Activated T-helper 1 cell treated with Interleukin-2 at 50 U/mL for 16 hours (primary cell): ENCODE data around the gene VPS72.
"Not testable (repeated sequence)": the region's sequence is repeated elsewhere in the genome, so short reads cannot be mapped to it uniquely, and the experiment has no call there.

Source experiments
- DNase-seq: peaks from one replicate; pipeline ENCODE4 v3.0.0-alpha.2; 2020; ENCODE audit warnings: low read depth

VPS72 gene, protein sequence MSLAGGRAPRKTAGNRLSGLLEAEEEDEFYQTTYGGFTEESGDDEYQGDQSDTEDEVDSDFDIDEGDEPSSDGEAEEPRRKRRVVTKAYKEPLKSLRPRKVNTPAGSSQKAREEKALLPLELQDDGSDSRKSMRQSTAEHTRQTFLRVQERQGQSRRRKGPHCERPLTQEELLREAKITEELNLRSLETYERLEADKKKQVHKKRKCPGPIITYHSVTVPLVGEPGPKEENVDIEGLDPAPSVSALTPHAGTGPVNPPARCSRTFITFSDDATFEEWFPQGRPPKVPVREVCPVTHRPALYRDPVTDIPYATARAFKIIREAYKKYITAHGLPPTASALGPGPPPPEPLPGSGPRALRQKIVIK

DNA sequence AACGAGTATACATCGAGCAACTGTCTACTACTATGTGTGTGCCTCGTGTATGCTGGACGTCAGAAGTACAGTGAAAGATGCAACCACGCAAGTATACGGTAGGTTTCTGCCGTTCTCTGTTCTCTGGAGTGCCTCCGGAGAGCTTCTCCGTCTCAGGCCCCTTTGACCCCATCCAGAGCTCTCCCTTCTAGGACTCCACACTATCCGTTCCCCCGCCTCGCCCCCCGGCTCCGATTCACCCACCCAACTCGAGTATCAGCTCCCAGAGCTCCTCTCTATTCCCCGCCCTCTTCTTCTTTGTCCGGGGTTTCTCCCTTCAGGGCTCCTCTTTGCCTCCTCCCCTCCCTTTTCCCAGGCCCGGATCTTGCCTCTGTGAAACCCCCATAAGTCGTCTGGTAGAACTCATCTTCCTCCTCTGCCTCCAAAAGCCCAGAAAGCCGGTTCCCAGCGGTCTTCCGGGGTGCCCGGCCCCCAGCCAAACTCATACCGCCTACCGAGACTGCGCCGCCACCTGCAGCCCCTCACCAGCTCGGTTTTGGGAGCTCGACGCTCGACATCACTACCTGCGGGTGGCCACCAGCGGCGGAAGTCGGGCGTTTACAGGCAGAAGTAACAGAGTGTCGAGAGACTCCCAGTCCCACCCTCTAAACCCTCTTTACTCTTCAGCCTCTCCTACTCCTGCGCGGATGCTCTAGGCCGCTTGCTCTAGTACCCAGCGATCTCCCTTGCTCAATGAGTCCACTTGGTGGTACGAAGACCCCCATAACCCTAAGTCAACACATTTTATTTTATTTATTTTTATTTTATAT is at the start of gene VPS72:
VPS72 (minus strand) TSS at position 561 of the 809 bp plus-strand sequence; CDS start at position 485, 76 bp downstream.
- DNase-seq = peak; percentile 76

GRCh38 chr1:151238467-151238739 is 48.4 kb upstream of the VPS72 start:
- DNase-seq = no peak

GRCh38 chr1:151237678-151238466 is 47.9 kb upstream of the VPS72 start:
- DNase-seq = no peak

DNA sequence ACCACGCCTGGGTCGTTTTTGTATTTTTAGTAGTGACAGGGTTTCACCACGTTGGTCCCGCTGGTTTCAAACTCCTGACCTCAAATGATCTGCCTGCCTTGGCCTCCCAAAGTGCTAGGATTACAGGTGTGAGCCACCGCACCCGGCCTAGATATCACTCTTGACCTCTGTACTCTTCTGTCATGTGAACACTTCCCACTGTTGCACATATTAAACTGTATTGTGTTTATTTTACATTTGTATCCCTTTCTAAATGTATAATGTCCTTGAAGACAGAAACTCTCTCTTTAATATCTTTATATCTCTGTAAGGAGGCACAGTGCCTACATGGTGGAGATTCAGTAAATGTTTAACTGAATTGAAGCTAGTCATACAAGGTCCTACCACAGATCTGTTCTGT is 45.2 kb upstream of the VPS72 start:
- DNase-seq = no peak

GRCh38 chr1:151222130-151222529 is 32.1 kb upstream of the VPS72 start:
- DNase-seq = no peak

DNA sequence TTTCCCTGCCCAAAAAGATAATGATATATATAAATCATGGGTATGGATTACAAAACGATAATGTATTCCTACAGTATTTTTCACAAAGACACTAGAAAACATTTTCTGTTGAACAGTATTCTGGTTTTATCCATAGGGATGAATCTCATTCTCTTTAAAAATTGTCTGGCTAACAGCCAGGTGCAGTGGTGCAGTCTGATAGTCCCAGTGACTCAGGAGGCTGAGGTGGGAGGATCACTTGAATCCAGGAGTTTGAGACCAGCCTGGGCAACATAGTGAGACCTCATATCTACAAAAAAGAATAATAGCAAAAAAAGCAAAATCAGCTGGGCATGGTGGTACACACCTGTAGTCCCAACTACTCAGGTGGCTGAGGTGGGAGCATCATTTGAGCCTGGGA is 31.6 kb upstream of the VPS72 start:
- DNase-seq = no peak

GRCh38 chr1:151213560-151213959 is 23.6 kb upstream of the VPS72 start:
- DNase-seq = no peak

DNA sequence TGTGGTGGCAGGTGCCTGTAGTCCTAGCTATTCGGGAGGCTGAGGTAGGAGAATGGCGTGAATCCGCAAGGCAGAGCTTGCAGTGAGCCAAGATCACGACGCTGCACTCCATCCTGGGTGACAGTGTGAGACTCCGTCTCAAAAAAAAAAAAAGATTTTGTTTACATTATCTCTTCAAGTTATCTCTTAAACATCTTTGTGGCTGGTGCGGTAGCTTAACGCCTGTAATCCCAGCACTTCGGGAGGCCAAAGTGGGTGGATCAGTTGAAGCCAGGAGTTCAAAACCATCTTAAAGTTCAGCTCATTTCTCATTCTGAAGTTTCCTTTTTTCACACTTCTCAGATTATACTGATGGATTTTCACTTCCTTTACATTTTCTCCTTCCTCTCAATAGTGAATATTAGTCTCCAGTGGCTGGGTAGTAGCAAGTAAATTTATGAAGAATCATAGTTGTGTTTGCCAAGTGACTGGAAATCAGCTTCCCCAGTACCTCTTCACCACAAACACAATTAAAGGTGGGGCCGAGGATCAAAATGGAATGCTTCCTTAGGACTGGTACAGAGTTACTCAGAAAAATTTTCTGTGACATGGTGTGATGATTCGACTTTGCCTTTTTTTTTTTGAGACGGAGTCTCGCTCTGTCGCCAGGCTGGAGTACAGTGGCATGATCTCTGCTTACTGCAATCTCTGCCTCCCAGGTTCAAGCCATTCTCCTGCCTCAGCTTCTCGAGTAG is 22.1 kb upstream of the VPS72 start:
- DNase-seq = no peak

DNA sequence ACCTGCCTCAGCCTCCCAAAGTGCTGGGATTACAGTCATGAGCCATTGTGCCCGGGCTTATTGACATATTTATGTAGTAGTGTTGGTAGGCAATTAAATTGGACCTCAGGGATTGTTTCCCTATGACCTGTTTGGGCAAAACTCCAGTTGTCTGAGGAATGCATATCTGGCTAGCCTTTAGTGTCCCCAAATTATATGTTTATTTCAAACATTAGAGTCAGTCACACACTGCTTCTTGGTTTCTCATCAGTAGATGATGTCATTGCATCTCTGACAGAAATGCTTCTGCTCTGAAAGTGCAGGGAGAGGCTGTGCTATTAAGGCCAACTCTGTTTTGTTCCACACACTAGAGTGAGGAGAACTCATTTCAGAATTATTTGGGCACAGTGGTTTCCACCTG is 20.8 kb upstream of the VPS72 start:
- DNase-seq = no peak

DNA sequence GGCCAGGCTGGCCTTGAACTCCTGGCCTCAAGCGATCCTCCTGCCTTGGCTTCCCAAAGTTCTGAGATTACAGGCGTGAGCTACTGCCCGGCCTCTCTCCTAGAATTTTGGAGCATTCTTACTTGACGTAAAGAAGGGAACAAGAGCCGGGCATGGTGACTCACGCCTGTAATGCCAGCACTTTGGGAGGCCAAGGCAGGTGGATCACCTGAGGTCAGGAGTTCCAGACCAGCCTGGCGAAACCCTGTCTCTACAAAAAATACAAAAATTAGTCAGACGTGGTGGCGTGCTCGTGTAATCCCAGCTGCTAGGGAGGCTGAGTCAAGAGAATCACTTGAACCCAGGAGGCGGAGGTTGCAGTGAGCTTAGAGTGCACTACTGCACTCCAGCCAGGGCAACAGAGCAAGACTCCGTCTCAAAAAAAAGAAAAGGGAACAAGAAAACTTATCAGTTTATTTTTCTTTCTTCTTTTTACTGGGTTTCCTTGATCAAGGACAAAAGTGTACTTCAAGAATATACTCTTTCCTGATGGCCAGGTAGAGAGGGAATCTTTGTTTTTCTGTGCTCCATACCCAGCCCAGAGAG is 15.5 kb upstream of the VPS72 start:
- DNase-seq = not testable (repeated sequence)

DNA sequence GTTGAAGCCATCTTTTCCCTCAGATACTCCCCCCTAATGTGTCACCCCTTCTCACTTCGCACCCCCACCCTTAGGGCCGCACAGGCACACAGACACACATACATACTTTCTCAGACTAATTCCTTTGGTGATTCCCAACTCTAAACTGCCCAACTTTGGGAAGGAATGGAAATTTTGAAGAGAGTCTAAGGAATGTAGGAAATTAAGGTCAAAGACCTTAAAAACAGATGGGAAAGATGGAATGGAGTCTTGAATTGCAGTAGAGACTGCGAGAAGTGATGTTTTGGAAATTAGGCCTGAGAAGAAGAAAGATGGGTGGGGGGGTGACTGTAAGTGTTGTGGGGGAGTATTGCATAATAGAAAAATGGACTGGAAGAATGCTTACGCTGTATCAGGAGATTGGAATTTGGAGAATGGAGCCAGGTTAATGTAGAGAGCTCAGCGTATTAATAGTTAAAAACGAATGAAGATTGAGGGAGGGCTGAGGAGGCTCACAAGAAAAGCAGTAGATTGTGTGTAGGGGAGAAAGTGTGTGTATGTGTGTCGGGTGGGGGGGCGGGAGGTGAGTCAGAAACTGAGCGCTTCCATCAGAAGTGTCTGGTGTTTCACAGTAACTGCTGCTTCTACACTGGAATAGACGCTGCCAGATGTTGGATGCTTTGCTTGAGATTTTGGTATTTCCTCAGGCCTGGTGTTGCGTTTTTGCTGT is 10.0 kb upstream of the VPS72 start:
- DNase-seq = no peak

GRCh38 chr1:151198254-151199127 is 8.5 kb upstream of the VPS72 start, which contains the start of gene PIP5K1A:
PIP5K1A (plus strand) TSS chr1:151198552; CDS start chr1:151198997, 445 bp downstream.
- peak; percentile 96 for DNase-seq

- DNase-seq = no peak
Observed at GRCh38 chr1:151197863-151198253, 7.9 kb upstream of the VPS72 start.

DNA sequence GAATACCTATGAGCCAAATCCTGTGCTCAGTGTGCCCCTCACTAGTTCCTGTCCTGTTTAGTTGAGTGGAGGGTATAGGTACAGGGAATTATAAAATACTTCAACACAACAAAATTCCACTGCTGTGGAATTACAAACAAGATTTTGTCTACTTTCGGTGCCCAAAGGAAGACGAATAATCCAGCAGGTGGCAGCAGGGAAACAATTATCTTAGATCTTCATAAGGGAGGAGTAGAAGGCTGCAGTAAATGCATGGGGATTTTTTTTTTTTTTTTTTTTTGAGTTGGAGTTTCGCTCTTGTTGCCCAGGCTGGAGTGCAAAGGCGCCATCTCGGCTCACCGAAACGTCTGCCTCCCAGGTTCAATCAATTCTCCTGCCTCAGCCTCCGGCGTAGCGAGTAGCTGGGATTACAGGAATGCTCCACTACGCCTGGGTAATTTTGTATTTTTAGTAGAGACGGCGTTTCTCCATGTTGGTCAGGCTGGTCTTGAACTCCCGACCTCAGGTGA is 6.3 kb upstream of the VPS72 start:
- peak; percentile 8 for DNase-seq

GRCh38 chr1:151194894-151195594 is 5.0 kb upstream of the VPS72 start:
- DNase-seq = not testable (repeated sequence)

GRCh38 chr1:151193856-151194255 is 3.9 kb upstream of the VPS72 start:
- no peak for DNase-seq

GRCh38 chr1:151193304-151193703 is 3.3 kb upstream of the VPS72 start:
- DNase-seq = no peak

- no peak for DNase-seq
Observed at GRCh38 chr1:151192047-151192446, 2.0 kb upstream of the VPS72 start.

GRCh38 chr1:151188667-151189066 is 1.3 kb downstream of the VPS72 start:
- DNase-seq = not testable (repeated sequence)
